ENCODE measurements around the gene FAM98B. TPM values are rescaled to one million over a fixed set of nuclear protein-coding genes. Genes with fewer than 3 reads are reported as not detected.

FAM98B gene
- total RNA-seq, 1 donor from 2014 or later = 15.6 TPM

GRCh38 chr15:38479266-38479665 lies 25.3 kb downstream of the FAM98B start:
- Mint-ChIP-seq H3K36me3 (ENCODE audit: low read depth) (peaks cover 10% of the 10 kb centered on the region), H3K27ac (ENCODE audit: unreplicated experiment) (peak overlapping the region; percentile 65), H3K4me3 (ENCODE audit: unreplicated experiment) (no peak overlapping the region), H3K9me3 (ENCODE audit: low read depth) (no peaks in the 10 kb centered on the region), H3K4me1 (ENCODE audit: low read depth) (peaks cover 12% of the 10 kb centered on the region), H3K27me3 (ENCODE audit: low read depth) (no peaks in the 10 kb centered on the region)
- DNase-seq (ENCODE audit: low spot score) = no peak
- no peak for TF ChIP-seq CTCF (IDR thresholded peaks at IDR 0.05)

- H3K4me3 Mint-ChIP-seq (ENCODE audit: unreplicated experiment) = no peak overlapping the region
These were observed 25.8 kb downstream of the FAM98B start for GRCh38 chr15:38479756-38480155.

GRCh38 chr15:38481113-38481512 lies 27.2 kb downstream of the FAM98B start:
- Mint-ChIP-seq H3K4me1 (ENCODE audit: low read depth) (peaks cover 11% of the 10 kb centered on the region), H3K36me3 (ENCODE audit: low read depth) (peaks cover 5% of the 10 kb centered on the region), H3K27ac (ENCODE audit: unreplicated experiment) (no peak overlapping the region), H3K27me3 (ENCODE audit: low read depth) (no peaks in the 10 kb centered on the region), H3K9me3 (ENCODE audit: low read depth) (no peaks in the 10 kb centered on the region), H3K4me3 (ENCODE audit: unreplicated experiment) (no peak overlapping the region)
- DNase-seq (ENCODE audit: low spot score) = no peak
- no peak for TF ChIP-seq CTCF (IDR thresholded peaks at IDR 0.05)

More at GRCh38 chr15:38479756-38480155, 25.8 kb downstream of the FAM98B start:
- Mint-ChIP-seq H3K27me3 (ENCODE audit: low read depth) (no peaks in the 10 kb centered on the region), H3K27ac (ENCODE audit: unreplicated experiment) (peak overlapping the region; percentile 64), H3K4me1 (ENCODE audit: low read depth) (peaks cover 11% of the 10 kb centered on the region), H3K36me3 (ENCODE audit: low read depth) (peaks cover 9% of the 10 kb centered on the region), H3K9me3 (ENCODE audit: low read depth) (no peaks in the 10 kb centered on the region)
- DNase-seq (ENCODE audit: low spot score) = no peak
- TF ChIP-seq CTCF (IDR thresholded peaks at IDR 0.05) = no peak

GRCh38 chr15:38481761-38482160 lies 27.8 kb downstream of the FAM98B start:
- no peak overlapping the region for H3K27ac Mint-ChIP-seq (ENCODE audit: unreplicated experiment)
- peaks cover 15% of the 10 kb centered on the region for H3K4me1 Mint-ChIP-seq (ENCODE audit: low read depth)
- peaks cover 5% of the 10 kb centered on the region for H3K36me3 Mint-ChIP-seq (ENCODE audit: low read depth)
- DNase-seq (ENCODE audit: low spot score) = no peak
- no peaks in the 10 kb centered on the region for H3K9me3 Mint-ChIP-seq (ENCODE audit: low read depth)
- H3K27me3 Mint-ChIP-seq (ENCODE audit: low read depth) = no peaks in the 10 kb centered on the region
- no peak overlapping the region for H3K4me3 Mint-ChIP-seq (ENCODE audit: unreplicated experiment)
- TF ChIP-seq CTCF (IDR thresholded peaks at IDR 0.05) = no peak

GRCh38 chr15:38482572-38482971 lies 28.6 kb downstream of the FAM98B start:
- Mint-ChIP-seq H3K27ac (ENCODE audit: unreplicated experiment) (no peak overlapping the region), H3K36me3 (ENCODE audit: low read depth) (peaks cover 4% of the 10 kb centered on the region), H3K4me1 (ENCODE audit: low read depth) (peaks cover 23% of the 10 kb centered on the region), H3K27me3 (ENCODE audit: low read depth) (no peaks in the 10 kb centered on the region), H3K4me3 (ENCODE audit: unreplicated experiment) (no peak overlapping the region), H3K9me3 (ENCODE audit: low read depth) (no peaks in the 10 kb centered on the region)
- DNase-seq (ENCODE audit: low spot score) = no peak
- TF ChIP-seq CTCF (IDR thresholded peaks at IDR 0.05) = no peak
